ENCODE data around the gene LSAMP. TPM values are rescaled to one million over a fixed set of nuclear protein-coding genes. Genes with fewer than 3 reads are reported as not detected.

Gene LSAMP
- total and polyA plus RNA-seq, 8 donors = 17.3 to 28.0 (median 26.0) TPM

GRCh38 chr3:115931581-115931980 is 513.7 kb downstream of the LSAMP start:
- no peak for TF ChIP-seq CTCF (IDR thresholded peaks at IDR 0.05)
- Histone ChIP-seq H3K4me3 (no peak overlapping the region), H3K27me3 (no peaks in the 10 kb centered on the region), H3K27ac (no peak overlapping the region), H3K4me1 (no peaks in the 10 kb centered on the region), H3K9me3 (no peaks in the 10 kb centered on the region), H3K36me3 (no peaks in the 10 kb centered on the region)
- ATAC-seq (no peak), DNase-seq (no peak)
- intact Hi-C loops (cut with DNase I) = no loop called here

- DNase-seq (no peak), ATAC-seq (no peak)
- no peaks in the 10 kb centered on the region for H3K9me3 ChIP-seq
- intact Hi-C loops (cut with DNase I) = no loop called here
- H3K36me3 ChIP-seq = no peaks in the 10 kb centered on the region
- H3K4me1 ChIP-seq = no peaks in the 10 kb centered on the region
- no peak overlapping the region for H3K27ac ChIP-seq
- no peak for TF ChIP-seq CTCF (IDR thresholded peaks at IDR 0.05)
- no peaks in the 10 kb centered on the region for H3K27me3 ChIP-seq
- no peak overlapping the region for H3K4me3 ChIP-seq
These were observed 514.4 kb downstream of the LSAMP start for GRCh38 chr3:115930922-115931321.

GRCh38 chr3:115930168-115930567 is 515.1 kb downstream of the LSAMP start:
- intact Hi-C loops (cut with DNase I) = no loop called here
- no peaks in the 10 kb centered on the region for H3K36me3 ChIP-seq
- no peak for ATAC-seq
- H3K9me3 ChIP-seq = no peaks in the 10 kb centered on the region
- no peaks in the 10 kb centered on the region for H3K27me3 ChIP-seq
- H3K27ac ChIP-seq = no peak overlapping the region
- H3K4me1 ChIP-seq = no peaks in the 10 kb centered on the region
- TF ChIP-seq CTCF (IDR thresholded peaks at IDR 0.05) = no peak
- no peak for DNase-seq
- H3K4me3 ChIP-seq = no peak overlapping the region

GRCh38 chr3:115928376-115928775 is 516.9 kb downstream of the LSAMP start:
- H3K36me3 ChIP-seq = no peaks in the 10 kb centered on the region
- H3K4me3 ChIP-seq = no peak overlapping the region
- no peaks in the 10 kb centered on the region for H3K4me1 ChIP-seq
- H3K27me3 ChIP-seq = no peaks in the 10 kb centered on the region
- TF ChIP-seq CTCF (IDR thresholded peaks at IDR 0.05) = no peak
- intact Hi-C loops (cut with DNase I) = no loop called here
- no peak for ATAC-seq
- no peak overlapping the region for H3K27ac ChIP-seq
- no peak for DNase-seq
- no peaks in the 10 kb centered on the region for H3K9me3 ChIP-seq

- Histone ChIP-seq H3K27me3 (no peaks in the 10 kb centered on the region), H3K4me1 (no peaks in the 10 kb centered on the region), H3K27ac (no peak overlapping the region), H3K4me3 (no peak overlapping the region), H3K9me3 (no peaks in the 10 kb centered on the region), H3K36me3 (no peaks in the 10 kb centered on the region)
- intact Hi-C loops (cut with DNase I) = no loop called here
- ATAC-seq = no peak
- TF ChIP-seq CTCF (IDR thresholded peaks at IDR 0.05) = no peak
- DNase-seq = no peak
These were observed 518.1 kb downstream of the LSAMP start for GRCh38 chr3:115927197-115927596.

Data from left lung (tissue), 10 donors.